ENCODE results near the gene TMEM86B.
"Not testable (repeated sequence)": the region's sequence is repeated elsewhere in the genome, so short reads cannot be mapped to it uniquely, and the experiment has no call there.

The TMEM86B gene

GRCh38 chr19:55241935-55242464, 13.4 kb upstream of the TMEM86B start:
- no peak for DNase-seq (ENCODE audit: low read depth in 3 of 3)

GRCh38 chr19:55241143-55241934, 12.8 kb upstream of the TMEM86B start:
- DNase-seq (ENCODE audit: low read depth in 3 of 3), result no peak

GRCh38 chr19:55240713-55241020, 12.1 kb upstream of the TMEM86B start:
- DNase-seq (ENCODE audit: low read depth in 3 of 3), result no peak

- DNase-seq (ENCODE audit: low read depth in 3 of 3), result no peak
Measured at GRCh38 chr19:55239004-55239403, 10.4 kb upstream of the TMEM86B start.

GRCh38 chr19:55238030-55238429, 9.5 kb upstream of the TMEM86B start:
- no peak for DNase-seq (ENCODE audit: low read depth in 3 of 3)

- no peak for DNase-seq (ENCODE audit: low read depth in 3 of 3)
Measured at GRCh38 chr19:55232986-55233385, 4.4 kb upstream of the TMEM86B start.

- DNase-seq (ENCODE audit: low read depth in 3 of 3), result no peak
Measured at GRCh38 chr19:55232286-55232602, 3.7 kb upstream of the TMEM86B start.

GRCh38 chr19:55231391-55232285, 3.1 kb upstream of the TMEM86B start:
- no peak for DNase-seq (ENCODE audit: low read depth in 3 of 3)

GRCh38 chr19:55230780-55231179, 2.2 kb upstream of the TMEM86B start:
- DNase-seq (ENCODE audit: low read depth in 3 of 3), result no peak

- no peak for DNase-seq (ENCODE audit: low read depth in 3 of 3)
Measured at GRCh38 chr19:55230329-55230728, 1.8 kb upstream of the TMEM86B start.

- no peak for DNase-seq (ENCODE audit: low read depth in 3 of 3)
Measured at GRCh38 chr19:55229789-55230182, 1.2 kb upstream of the TMEM86B start.

GRCh38 chr19:55229145-55229788, 704 bp upstream of the TMEM86B start:
- no peak for DNase-seq (ENCODE audit: low read depth in 3 of 3)

GRCh38 chr19:55228015-55228391, 560 bp downstream of the TMEM86B start:
- no peak for DNase-seq (ENCODE audit: low read depth in 3 of 3)

GRCh38 chr19:55227241-55228014, 1.1 kb downstream of the TMEM86B start:
- DNase-seq (ENCODE audit: low read depth in 3 of 3), result no peak

GRCh38 chr19:55226788-55227187, 1.8 kb downstream of the TMEM86B start:
- no peak for DNase-seq (ENCODE audit: low read depth in 3 of 3)

GRCh38 chr19:55226273-55226672, 2.3 kb downstream of the TMEM86B start:
- no peak for DNase-seq (ENCODE audit: low read depth in 3 of 3)

- DNase-seq (ENCODE audit: low read depth in 3 of 3), result no peak
Measured at GRCh38 chr19:55225415-55225958, 3.1 kb downstream of the TMEM86B start.

GRCh38 chr19:55224679-55225414, 3.7 kb downstream of the TMEM86B start:
- DNase-seq (ENCODE audit: low read depth in 3 of 3), result not testable (repeated sequence)

GRCh38 chr19:55224038-55224665, 4.4 kb downstream of the TMEM86B start:
- DNase-seq (ENCODE audit: low read depth in 3 of 3), result no peak

Measured in stimulated activated CD4-positive, alpha-beta T cell treated with anti-CD3 and anti-CD28 coated beads, TNF-alpha, amount 100 ng/mL, for 24 hours (primary cell).